ENCODE data around the gene MRPL9. TPM values are rescaled to one million over a fixed set of nuclear protein-coding genes. Genes with fewer than 3 reads are reported as not detected.

The MRPL9 gene
- total RNA-seq, 3 donors from 2014 or later (not counting 1 experiment from before 2014, with no cell fraction given): 93.6 to 110 (median 107) TPM

DNA sequence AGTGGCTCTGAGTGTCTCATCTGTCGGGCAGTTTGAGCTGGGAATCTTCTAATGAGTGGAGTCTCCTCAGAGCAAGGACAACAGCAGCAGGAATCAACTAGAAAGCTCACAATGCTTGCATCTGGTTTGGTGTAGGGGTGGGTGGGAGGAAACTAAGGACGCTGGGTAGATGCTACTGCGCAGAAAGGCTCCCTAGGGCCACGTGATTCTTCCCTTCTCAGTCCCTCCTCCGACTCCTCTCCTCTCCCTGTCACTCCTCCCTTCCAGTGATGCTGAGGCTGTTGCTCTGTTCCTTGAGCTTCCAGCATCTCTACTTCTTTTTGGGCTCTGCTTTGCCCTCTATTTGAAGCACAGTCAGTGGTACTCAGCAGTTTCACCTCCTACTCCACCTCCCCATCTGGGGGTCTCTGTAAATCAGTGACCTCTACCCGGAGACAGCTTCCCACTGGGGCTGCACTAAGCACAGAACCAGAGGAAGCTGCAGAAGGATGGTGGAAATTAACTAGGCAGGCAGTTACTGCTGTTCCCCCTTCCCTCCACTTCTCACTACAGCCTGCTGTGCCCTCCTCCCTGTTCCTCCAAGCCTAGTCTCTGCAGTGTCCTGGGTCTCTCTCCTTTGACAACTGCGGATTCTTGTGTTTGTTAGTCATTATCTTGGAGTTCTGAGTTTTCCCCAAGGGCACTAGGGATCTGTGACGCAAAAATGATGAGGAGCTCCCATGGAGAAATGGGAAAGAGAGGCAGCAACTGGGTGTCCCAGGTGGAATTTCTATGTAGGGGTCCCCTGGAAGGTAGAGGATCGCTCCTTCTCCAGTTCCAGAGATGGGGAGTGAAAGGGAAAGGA is 36.1 kb upstream of the MRPL9 start:
- Mint-ChIP-seq H3K27ac (no peak overlapping the region), H3K27me3 (ENCODE audit: low read depth in 2 of 2) (peaks cover 0 to 5% of the 10 kb centered on the region in 2 donors), H3K9me3 (no peaks in the 10 kb centered on the region), H3K36me3 (peaks cover 3% of the 10 kb centered on the region), H3K4me3 (no peak overlapping the region), H3K4me1 (peaks cover 13 to 15% of the 10 kb centered on the region in 2 donors)
- H3K27ac ChIP-seq (ENCODE audit: low read length): no peak overlapping the region
- intact Hi-C loops (cut with micrococcal nuclease): no loop called here
- no peak for DNase-seq
- WGBS (ENCODE audit: insufficient coverage): 82% methylated on average over 9 of the region's 9 CpGs
- no peaks in the 10 kb centered on the region for H3K36me3 ChIP-seq (ENCODE audit: control insufficient read depth, insufficient read depth, low read length)
- no peak overlapping the region for H3K4me3 ChIP-seq (ENCODE audit: low read length)
- no peaks in the 10 kb centered on the region for H3K9me3 ChIP-seq (ENCODE audit: control insufficient read depth, insufficient read depth, low read length)
- no peaks in the 10 kb centered on the region for H3K27me3 ChIP-seq (ENCODE audit: control insufficient read depth, insufficient read depth, low read length)
- TF ChIP-seq, protein P1, sequence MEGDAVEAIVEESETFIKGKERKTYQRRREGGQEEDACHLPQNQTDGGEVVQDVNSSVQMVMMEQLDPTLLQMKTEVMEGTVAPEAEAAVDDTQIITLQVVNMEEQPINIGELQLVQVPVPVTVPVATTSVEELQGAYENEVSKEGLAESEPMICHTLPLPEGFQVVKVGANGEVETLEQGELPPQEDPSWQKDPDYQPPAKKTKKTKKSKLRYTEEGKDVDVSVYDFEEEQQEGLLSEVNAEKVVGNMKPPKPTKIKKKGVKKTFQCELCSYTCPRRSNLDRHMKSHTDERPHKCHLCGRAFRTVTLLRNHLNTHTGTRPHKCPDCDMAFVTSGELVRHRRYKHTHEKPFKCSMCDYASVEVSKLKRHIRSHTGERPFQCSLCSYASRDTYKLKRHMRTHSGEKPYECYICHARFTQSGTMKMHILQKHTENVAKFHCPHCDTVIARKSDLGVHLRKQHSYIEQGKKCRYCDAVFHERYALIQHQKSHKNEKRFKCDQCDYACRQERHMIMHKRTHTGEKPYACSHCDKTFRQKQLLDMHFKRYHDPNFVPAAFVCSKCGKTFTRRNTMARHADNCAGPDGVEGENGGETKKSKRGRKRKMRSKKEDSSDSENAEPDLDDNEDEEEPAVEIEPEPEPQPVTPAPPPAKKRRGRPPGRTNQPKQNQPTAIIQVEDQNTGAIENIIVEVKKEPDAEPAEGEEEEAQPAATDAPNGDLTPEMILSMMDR (IDR thresholded peaks at IDR 0.05): no peak
- ATAC-seq: no peak
- H3K4me1 ChIP-seq (ENCODE audit: control insufficient read depth, insufficient read depth, low read length): peaks cover 9% of the 10 kb centered on the region

DNA sequence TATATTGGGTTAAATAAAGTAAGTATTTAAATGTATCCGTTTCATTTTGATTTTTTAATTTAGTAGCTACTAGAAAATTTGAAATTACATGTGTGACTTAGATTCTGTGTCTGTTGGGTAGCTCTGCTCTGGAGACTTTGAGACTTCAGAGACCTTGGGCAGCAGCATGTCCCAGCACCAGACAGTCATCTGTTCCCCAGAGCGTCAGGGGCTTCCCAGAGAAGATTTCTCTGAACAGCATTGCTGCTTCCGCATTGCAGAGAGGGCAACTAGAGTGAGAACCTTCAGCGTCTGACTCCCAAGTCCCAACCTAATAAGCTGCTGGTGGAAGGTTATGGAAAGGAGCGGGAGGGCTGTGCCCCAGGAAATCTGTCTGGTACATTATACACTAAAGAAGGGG is 35.3 kb upstream of the MRPL9 start:
- Histone ChIP-seq H3K27me3 (ENCODE audit: control insufficient read depth, insufficient read depth, low read length) (no peaks in the 10 kb centered on the region), H3K36me3 (ENCODE audit: control insufficient read depth, insufficient read depth, low read length) (no peaks in the 10 kb centered on the region), H3K27ac (ENCODE audit: low read length) (no peak overlapping the region), H3K4me1 (ENCODE audit: control insufficient read depth, insufficient read depth, low read length) (peaks cover 9% of the 10 kb centered on the region), H3K9me3 (ENCODE audit: control insufficient read depth, insufficient read depth, low read length) (no peaks in the 10 kb centered on the region), H3K4me3 (ENCODE audit: low read length) (no peak overlapping the region)
- Mint-ChIP-seq H3K4me3 (no peak overlapping the region), H3K36me3 (peaks cover 7% of the 10 kb centered on the region), H3K27ac (no peak overlapping the region), H3K4me1 (peaks cover 13 to 15% of the 10 kb centered on the region in 2 donors), H3K27me3 (ENCODE audit: low read depth in 2 of 2) (peaks cover 0 to 5% of the 10 kb centered on the region in 2 donors), H3K9me3 (no peaks in the 10 kb centered on the region)
- DNase-seq (no peak), ATAC-seq (no peak)
- 92% methylated on average over 5 of the region's 5 CpGs for WGBS (ENCODE audit: insufficient coverage)
- intact Hi-C loops (cut with micrococcal nuclease): no loop called here
- TF ChIP-seq, protein P1 (IDR thresholded peaks at IDR 0.05): no peak

DNA sequence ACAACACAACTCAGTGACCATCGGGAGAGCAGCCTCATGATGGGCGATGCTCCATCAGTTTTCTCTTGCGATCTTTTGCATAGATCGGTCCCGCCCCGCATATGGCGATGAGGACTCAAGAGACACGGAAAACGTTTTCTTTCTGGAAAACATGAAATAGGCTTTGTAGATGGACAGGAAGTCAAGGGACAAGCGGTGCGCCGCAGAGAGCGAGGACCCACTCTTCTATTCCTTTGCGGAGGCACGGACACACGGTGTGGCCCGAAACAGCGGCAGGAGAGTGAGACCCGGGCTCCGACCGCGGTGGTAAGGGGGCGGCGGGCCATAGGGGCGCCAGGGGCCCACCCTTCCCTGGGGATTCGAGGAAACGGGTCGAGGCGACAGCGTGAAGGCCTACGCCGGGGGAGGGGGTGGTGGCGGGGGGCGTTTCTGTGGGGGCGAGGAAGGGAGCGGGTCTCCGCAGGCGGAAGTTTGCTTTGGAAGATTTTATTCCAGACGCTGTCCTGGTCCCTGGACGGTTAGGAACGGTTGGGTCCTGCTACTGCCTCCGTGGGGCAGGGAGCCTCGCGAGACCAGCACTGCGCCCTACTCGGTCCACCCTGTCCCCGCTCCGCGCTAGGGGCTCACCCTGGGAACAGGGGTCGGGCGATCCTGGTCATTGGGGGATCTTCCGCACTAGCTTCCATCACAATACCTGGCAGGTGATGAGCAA is 27.8 kb upstream of the MRPL9 start:
- no peaks in the 10 kb centered on the region for H3K27me3 Mint-ChIP-seq (ENCODE audit: low read depth in 2 of 2)
- H3K4me3 Mint-ChIP-seq: peak overlapping the region; percentile 100
- H3K4me1 Mint-ChIP-seq: peaks cover 20 to 34% of the 10 kb centered on the region in 2 donors
- Histone ChIP-seq H3K4me3 (ENCODE audit: low read length) (peak overlapping the region; percentile 96), H3K4me1 (ENCODE audit: control insufficient read depth, insufficient read depth, low read length) (peaks cover 9% of the 10 kb centered on the region), H3K27me3 (ENCODE audit: control insufficient read depth, insufficient read depth, low read length) (no peaks in the 10 kb centered on the region), H3K36me3 (ENCODE audit: control insufficient read depth, insufficient read depth, low read length) (no peaks in the 10 kb centered on the region), H3K9me3 (ENCODE audit: control insufficient read depth, insufficient read depth, low read length) (no peaks in the 10 kb centered on the region), H3K27ac (ENCODE audit: low read length) (peak overlapping the region; percentile 39)
- H3K27ac Mint-ChIP-seq: peak overlapping the region; percentile 93 to 94
- WGBS (ENCODE audit: insufficient coverage): 1% methylated on average over 52 of the region's 52 CpGs
- DNase-seq (peak in 1 of 2 donors; percentile 22), ATAC-seq (no peak)
- H3K36me3 Mint-ChIP-seq: peaks cover 7% of the 10 kb centered on the region
- H3K9me3 Mint-ChIP-seq: no peaks in the 10 kb centered on the region
- intact Hi-C loops (cut with micrococcal nuclease): loop anchor here (1.0 to 2.0 kb wide), 3 partner anchors 28 to 510 kb away; partner anchors contain the start of gene MRPL9
- TF ChIP-seq, protein P1 (IDR thresholded peaks at IDR 0.05): no peak

Data from natural killer cell (primary cell).